NT2/D1 (cell line): ENCODE results near the gene CCT2.

Source experiments
- SUZ12 ChIP-seq: IDR thresholded peaks from 2 replicates; pipeline ENCODE4 v1.6.1; 2011; ENCODE audit not compliant: insufficient read length, insufficient read depth; ENCODE audit errors: extremely low read depth
- YY1 ChIP-seq: IDR thresholded peaks from 2 replicates; pipeline ENCODE4 v1.6.1; 2011; ENCODE audit not compliant: insufficient read length, insufficient read depth
- ZNF274 ChIP-seq: IDR thresholded peaks from 2 replicates; pipeline ENCODE4 v1.6.1; 2011; ENCODE audit warnings: mild to moderate bottlenecking, low read depth, low read length

DNA sequence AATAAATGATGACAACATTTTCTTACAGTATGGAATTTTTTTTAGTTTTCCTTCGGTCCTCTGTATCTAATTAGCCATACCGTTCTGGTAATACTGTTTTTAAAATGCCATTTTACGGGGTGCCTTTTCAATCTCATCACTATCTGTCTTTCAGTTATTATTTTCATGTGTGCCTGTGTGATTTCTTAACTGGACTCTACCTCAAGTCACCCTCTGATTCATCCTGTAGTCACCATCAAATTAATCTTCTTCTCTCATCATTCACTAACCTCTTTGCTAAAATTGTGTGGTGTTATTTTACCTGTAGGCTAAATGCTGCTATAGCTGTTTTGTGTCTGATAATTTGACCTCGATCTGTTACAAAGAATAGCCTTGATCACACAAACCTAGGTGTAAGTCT lies 16.0 kb upstream of the CCT2 start:
- no peak for TF ChIP-seq ZNF274
- no peak for TF ChIP-seq SUZ12
- no peak for TF ChIP-seq YY1
